Measurements from ENCODE around the gene KDM4D.

KDM4D gene

GRCh38 chr11:95042239-95042638, 68.7 kb downstream of the KDM4D start:
- in situ Hi-C loops (cut with MboI; ENCODE audit: low pct_unique_long_range_greater_than_20kb, low sequenced_read_pairs, unreplicated experiment) = no loop called here
- DNase-seq (ENCODE audit: low spot score) = no peak
- no peak for TF ChIP-seq CTCF (IDR thresholded peaks at IDR 0.05; ENCODE audit: extremely low read depth, insufficient read depth, missing control alignments)

- TF ChIP-seq CTCF (IDR thresholded peaks at IDR 0.05; ENCODE audit: extremely low read depth, insufficient read depth, missing control alignments) = no peak
- DNase-seq (ENCODE audit: low spot score) = no peak
- in situ Hi-C loops (cut with MboI; ENCODE audit: low pct_unique_long_range_greater_than_20kb, low sequenced_read_pairs, unreplicated experiment) = no loop called here
Measured at GRCh38 chr11:95042906-95043305, 69.4 kb downstream of the KDM4D start.

- no peak for TF ChIP-seq CTCF (IDR thresholded peaks at IDR 0.05; ENCODE audit: extremely low read depth, insufficient read depth, missing control alignments)
- in situ Hi-C loops (cut with MboI; ENCODE audit: low pct_unique_long_range_greater_than_20kb, low sequenced_read_pairs, unreplicated experiment) = no loop called here
- no peak for DNase-seq (ENCODE audit: low spot score)
Measured at GRCh38 chr11:95044010-95044409, 70.5 kb downstream of the KDM4D start.

- TF ChIP-seq CTCF (IDR thresholded peaks at IDR 0.05; ENCODE audit: extremely low read depth, insufficient read depth, missing control alignments) = no peak
- in situ Hi-C loops (cut with MboI; ENCODE audit: low pct_unique_long_range_greater_than_20kb, low sequenced_read_pairs, unreplicated experiment) = no loop called here
- no peak for DNase-seq (ENCODE audit: low spot score)
Measured at GRCh38 chr11:95045812-95046211, 72.3 kb downstream of the KDM4D start.

All from GM13977 (cell line).